ENCODE measurements around the gene PHAF1.

DNA sequence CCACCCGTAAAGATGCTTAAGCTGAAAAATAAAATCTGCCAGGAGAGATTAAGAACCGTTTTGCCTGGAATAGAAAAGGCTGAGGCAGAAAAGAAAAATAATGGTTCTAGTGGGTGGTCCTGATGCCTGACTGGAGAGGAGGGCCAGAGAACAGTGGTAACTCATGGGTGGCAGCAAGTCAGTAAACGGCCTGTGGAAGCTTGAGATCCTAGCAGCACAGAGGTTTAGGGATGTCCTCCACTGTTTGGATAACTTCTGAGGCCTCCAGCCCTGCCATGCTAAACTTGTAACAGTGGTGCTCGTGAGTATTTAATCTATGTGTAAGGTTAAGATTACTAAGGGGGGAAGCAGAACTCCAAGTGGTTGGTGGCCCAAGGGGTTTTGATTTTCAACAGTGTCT is 21.2 kb upstream of the PHAF1 start:
- no peak for TF ChIP-seq POLR2A (IDR thresholded peaks at IDR 0.05; ENCODE audit: low read length)
- no peak for TF ChIP-seq GATA1 (IDR thresholded peaks at IDR 0.05; ENCODE audit: low read depth, low read length)
